Stimulated activated CD8-positive, alpha-beta memory T cell treated with anti-CD3 and anti-CD28 coated beads, Interleukin-12 subunit alpha, Interleukin-12 subunit beta, amount 100 ng/mL, for 4 hours (primary cell): ENCODE results near the gene RTP3.
"Not testable (repeated sequence)": the region's sequence is repeated elsewhere in the genome, so short reads cannot be mapped to it uniquely, and the experiment has no call there.

ENCODE experiments used
- DNase-seq: peaks from one replicate; pipeline ENCODE4 v3.0.0-alpha.2; 2020; ENCODE audit warnings: low read depth

RTP3 gene

GRCh38 chr3:46491089-46492070, 6.4 kb upstream of the RTP3 start:
- DNase-seq: no peak

GRCh38 chr3:46492890-46493547, 4.8 kb upstream of the RTP3 start:
- no peak for DNase-seq

GRCh38 chr3:46494491-46494890, 3.3 kb upstream of the RTP3 start:
- not testable (repeated sequence) for DNase-seq

- no peak for DNase-seq
Observed at GRCh38 chr3:46495901-46496456, 1.8 kb upstream of the RTP3 start.

- DNase-seq: peak; percentile 11
Observed at GRCh38 chr3:46496746-46497555, 825 bp upstream of the RTP3 start.

- no peak for DNase-seq
Observed at GRCh38 chr3:46498916-46499519, 1.2 kb downstream of the RTP3 start.

GRCh38 chr3:46500656-46501635, 3.2 kb downstream of the RTP3 start:
- DNase-seq: no peak

- no peak for DNase-seq
Observed at GRCh38 chr3:46501702-46502101, 3.9 kb downstream of the RTP3 start.

GRCh38 chr3:46503200-46503874, 5.6 kb downstream of the RTP3 start:
- no peak for DNase-seq

GRCh38 chr3:46504789-46505188, 7.0 kb downstream of the RTP3 start:
- no peak for DNase-seq

- no peak for DNase-seq
Observed at GRCh38 chr3:46505953-46506352, 8.2 kb downstream of the RTP3 start.

GRCh38 chr3:46506526-46506925, 8.8 kb downstream of the RTP3 start:
- DNase-seq: no peak

- no peak for DNase-seq
Observed at GRCh38 chr3:46508850-46509591, 11.2 kb downstream of the RTP3 start.

GRCh38 chr3:46509661-46510187, 11.9 kb downstream of the RTP3 start:
- DNase-seq: no peak

- DNase-seq: no peak
Observed at GRCh38 chr3:46512191-46512749, 14.5 kb downstream of the RTP3 start.

- no peak for DNase-seq
Observed at GRCh38 chr3:46516521-46516920, 18.7 kb downstream of the RTP3 start.

- DNase-seq: no peak
Observed at GRCh38 chr3:46517016-46517783, 19.4 kb downstream of the RTP3 start.

GRCh38 chr3:46517784-46518181, 20.0 kb downstream of the RTP3 start:
- no peak for DNase-seq
